HG03439 (cell line): Measurements from ENCODE around the gene ZC3HAV1.
"Not testable (repeated sequence)": the region's sequence is repeated elsewhere in the genome, so short reads cannot be mapped to it uniquely, and the experiment has no call there.

Experiments
- ATAC-seq: cut with Tn5 transposase; IDR thresholded peaks from one replicate; pipeline ENCODE4 v1.9.1; 2021; ENCODE audit warnings: mild to moderate bottlenecking, moderate library complexity; ENCODE audit not compliant: unreplicated experiment

The ZC3HAV1 gene

GRCh38 chr7:139112741-139113250 lies 3.3 kb upstream of the ZC3HAV1 start:
- no peak for ATAC-seq

GRCh38 chr7:139112316-139112715 lies 2.8 kb upstream of the ZC3HAV1 start:
- ATAC-seq = no peak

- no peak for ATAC-seq
Measured at GRCh38 chr7:139111811-139112301, 2.3 kb upstream of the ZC3HAV1 start.

GRCh38 chr7:139111147-139111546 lies 1.6 kb upstream of the ZC3HAV1 start:
- no peak for ATAC-seq

GRCh38 chr7:139109983-139110411 lies 477 bp upstream of the ZC3HAV1 start:
- ATAC-seq = peak; percentile 0

GRCh38 chr7:139108266-139109187 lies 993 bp downstream of the ZC3HAV1 start:
- peak; percentile 9 for ATAC-seq

GRCh38 chr7:139106959-139107358 lies 2.6 kb downstream of the ZC3HAV1 start:
- no peak for ATAC-seq

GRCh38 chr7:139106227-139106626 lies 3.3 kb downstream of the ZC3HAV1 start:
- not testable (repeated sequence) for ATAC-seq

GRCh38 chr7:139105484-139105883 lies 4.0 kb downstream of the ZC3HAV1 start:
- ATAC-seq = no peak

GRCh38 chr7:139104091-139104450 lies 5.4 kb downstream of the ZC3HAV1 start:
- no peak for ATAC-seq

GRCh38 chr7:139103057-139103815 lies 6.3 kb downstream of the ZC3HAV1 start:
- ATAC-seq = no peak

- ATAC-seq = not testable (repeated sequence)
Measured at GRCh38 chr7:139101637-139102158, 7.8 kb downstream of the ZC3HAV1 start.

GRCh38 chr7:139099172-139099947 lies 10.2 kb downstream of the ZC3HAV1 start:
- no peak for ATAC-seq

GRCh38 chr7:139095194-139095659 lies 14.3 kb downstream of the ZC3HAV1 start:
- peak; percentile 98 for ATAC-seq

GRCh38 chr7:139094596-139094995 lies 14.9 kb downstream of the ZC3HAV1 start:
- no peak for ATAC-seq

GRCh38 chr7:139094030-139094429 lies 15.5 kb downstream of the ZC3HAV1 start:
- ATAC-seq = no peak

- ATAC-seq = not testable (repeated sequence)
Measured at GRCh38 chr7:139093512-139093911, 16.0 kb downstream of the ZC3HAV1 start.

- no peak for ATAC-seq
Measured at GRCh38 chr7:139092090-139092796, 17.3 kb downstream of the ZC3HAV1 start.

GRCh38 chr7:139091677-139091996 lies 17.9 kb downstream of the ZC3HAV1 start:
- ATAC-seq = no peak

- ATAC-seq = no peak
Measured at GRCh38 chr7:139089118-139089517, 20.4 kb downstream of the ZC3HAV1 start.
